Caco-2 (cell line): Measurements from ENCODE around the gene C19orf44. TPM values are rescaled to one million over a fixed set of nuclear protein-coding genes. Genes with fewer than 3 reads are reported as not detected.

ENCODE experiments used
- BruUV-seq: library from RNA; stranded (reverse); fragments of 400-500 nt; replicated peaks from 2 replicates; lab custom pipeline; 2021; lab: Mats Ljungman, UMichigan
- CTCF ChIA-PET: fragments of 300-600 bp; sonication (Branson Sonifier 250); formaldehyde crosslinking; loops from one replicate; lab custom pipeline; 2022; ENCODE audit warnings: antibody characterized with exemption; lab: Charles Lee
- POLR2A ChIA-PET: fragments of 300-600 bp; sonication (Branson Sonifier 250); formaldehyde crosslinking; loops from one replicate; lab custom pipeline; 2022; ENCODE audit warnings: antibody characterized with exemption; lab: Charles Lee
- DNase-seq, 2 experiments: peaks; one replicate each; pipeline versions ENCODE4 v3.0.0 to v3.0.0-alpha.2; 2020 to 2022
- H3K27me3 ChIP-seq: replicated peaks from 2 replicates; pipeline ENCODE4 v1.6.0; 2011; ENCODE audit warnings: low read length; ENCODE audit not compliant: control insufficient read depth, insufficient read depth
- H3K36me3 ChIP-seq: 2 replicates; pipeline ENCODE4 v1.5.1; 2011; ENCODE audit warnings: low read length; ENCODE audit not compliant: control insufficient read depth, insufficient read depth
- H3K4me1 ChIP-seq: fragments of 250-450 bp; sonication (Bioruptor Pico); 2 replicates; pipeline ENCODE4 v1.5.1; 2020; ENCODE audit warnings: mild to moderate bottlenecking
- H3K4me3 ChIP-seq: 2 replicates; pipeline ENCODE4 v1.5.1; 2011; ENCODE audit warnings: low read depth, mild to moderate bottlenecking, control low read depth, low read length
- H3K9me3 ChIP-seq: fragments of 250-450 bp; sonication (Bioruptor Pico); 2 replicates; pipeline ENCODE4 v1.5.1; 2020; ENCODE audit warnings: mild to moderate bottlenecking, moderate library complexity
- H3K27ac Mint-ChIP-seq: one replicate; pipeline ENCODE4 v1.8.0; 2022; ENCODE audit warnings: mixed read lengths; ENCODE audit not compliant: unreplicated experiment
- H3K27me3 Mint-ChIP-seq: one replicate; pipeline ENCODE4 v1.8.0; 2022; ENCODE audit warnings: mixed read lengths; ENCODE audit not compliant: insufficient read depth, unreplicated experiment
- H3K36me3 Mint-ChIP-seq: one replicate; pipeline ENCODE4 v1.8.0; 2022; ENCODE audit warnings: mild to moderate bottlenecking, mixed read lengths; ENCODE audit not compliant: insufficient read depth, unreplicated experiment
- H3K4me1 Mint-ChIP-seq: one replicate; pipeline ENCODE4 v1.8.0; 2022; ENCODE audit warnings: low read depth, mixed read lengths; ENCODE audit not compliant: unreplicated experiment
- H3K4me3 Mint-ChIP-seq: one replicate; pipeline ENCODE4 v1.8.0; 2022; ENCODE audit warnings: mild to moderate bottlenecking, moderate library complexity, mixed read lengths; ENCODE audit not compliant: unreplicated experiment
- H3K9me3 Mint-ChIP-seq: one replicate; pipeline ENCODE4 v1.8.0; 2022; ENCODE audit warnings: mixed read lengths; ENCODE audit not compliant: unreplicated experiment
- intact Hi-C: fragments of 100-400 bp; cut with micrococcal nuclease; formaldehyde crosslinking; loops from one replicate; pipeline ENCODE4 v1.10.0; 2022; ENCODE audit not compliant: unreplicated experiment
- total RNA-seq: library from RNA; stranded (reverse); gene quantifications from 2 replicates; pipeline ENCODE4 v1.2.3, GENCODE V29; 2022
- TF ChIP-seq, protein P1 (sequence below), 2 experiments: fragments of 200-600 bp in 1 of 2; IDR thresholded peaks; 1 replicate in 1 of 2; 2 replicates in 1 of 2; pipeline versions ENCODE4 v1.5.1 to v1.8.0; 2011 to 2022; ENCODE audit warnings: antibody characterized with exemption in 1 of 2, control low read depth in 1 of 2, inconsistent platforms in 1 of 2, low read depth in 1 of 2, low read length in 1 of 2, mild to moderate bottlenecking in 1 of 2, moderate library complexity in 1 of 2; ENCODE audit not compliant: insufficient read depth in 1 of 2, severe bottlenecking in 1 of 2, unreplicated experiment in 1 of 2

Gene C19orf44
- total RNA-seq, 1 experiment from 2014 or later: 3.4 TPM

DNA sequence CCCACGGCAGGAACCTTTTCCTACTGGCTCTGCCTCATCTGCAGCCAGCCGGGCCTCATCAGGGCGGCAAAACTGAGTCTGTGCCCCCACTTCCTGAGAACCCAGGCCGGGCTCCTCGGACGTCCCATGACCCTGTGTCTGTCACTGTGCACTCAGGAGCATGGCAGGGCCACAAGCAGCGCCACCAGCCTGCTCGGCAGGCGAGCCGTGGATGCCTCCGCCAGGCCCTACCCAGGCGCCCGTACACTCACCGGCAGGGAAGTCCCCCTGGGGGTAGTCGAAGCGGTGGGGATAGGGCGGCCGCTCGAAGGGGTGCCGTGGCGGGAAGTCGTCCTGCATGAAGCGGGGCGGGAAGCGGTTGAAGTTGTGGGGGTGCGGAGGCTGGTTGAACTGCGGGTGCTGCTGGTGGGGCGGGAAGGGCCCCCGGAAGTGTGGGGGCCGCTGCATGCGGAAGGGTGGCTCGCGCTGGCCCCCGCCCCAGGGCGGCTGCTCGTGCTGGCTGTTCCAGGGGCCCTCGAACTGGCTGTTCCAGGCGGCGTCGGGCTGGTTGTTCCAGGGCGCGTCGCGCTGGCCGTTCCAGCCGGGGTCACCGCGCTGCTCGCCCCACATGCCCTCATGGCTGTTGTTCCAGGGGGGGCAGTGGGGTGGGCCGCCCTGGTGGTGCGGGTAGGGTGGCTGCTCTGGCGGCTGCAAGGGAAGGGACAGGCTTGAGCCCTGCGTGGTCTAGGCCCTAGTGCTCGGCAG is 29.0 kb downstream of the C19orf44 start:
- H3K27me3 ChIP-seq: no peaks in the 10 kb centered on the region
- TF ChIP-seq, protein P1, sequence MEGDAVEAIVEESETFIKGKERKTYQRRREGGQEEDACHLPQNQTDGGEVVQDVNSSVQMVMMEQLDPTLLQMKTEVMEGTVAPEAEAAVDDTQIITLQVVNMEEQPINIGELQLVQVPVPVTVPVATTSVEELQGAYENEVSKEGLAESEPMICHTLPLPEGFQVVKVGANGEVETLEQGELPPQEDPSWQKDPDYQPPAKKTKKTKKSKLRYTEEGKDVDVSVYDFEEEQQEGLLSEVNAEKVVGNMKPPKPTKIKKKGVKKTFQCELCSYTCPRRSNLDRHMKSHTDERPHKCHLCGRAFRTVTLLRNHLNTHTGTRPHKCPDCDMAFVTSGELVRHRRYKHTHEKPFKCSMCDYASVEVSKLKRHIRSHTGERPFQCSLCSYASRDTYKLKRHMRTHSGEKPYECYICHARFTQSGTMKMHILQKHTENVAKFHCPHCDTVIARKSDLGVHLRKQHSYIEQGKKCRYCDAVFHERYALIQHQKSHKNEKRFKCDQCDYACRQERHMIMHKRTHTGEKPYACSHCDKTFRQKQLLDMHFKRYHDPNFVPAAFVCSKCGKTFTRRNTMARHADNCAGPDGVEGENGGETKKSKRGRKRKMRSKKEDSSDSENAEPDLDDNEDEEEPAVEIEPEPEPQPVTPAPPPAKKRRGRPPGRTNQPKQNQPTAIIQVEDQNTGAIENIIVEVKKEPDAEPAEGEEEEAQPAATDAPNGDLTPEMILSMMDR (IDR thresholded peaks at IDR 0.05; ENCODE audit: insufficient read depth in 1 of 2, low read depth in 1 of 2, low read length in 1 of 2, severe bottlenecking in 1 of 2, unreplicated experiment in 1 of 2): no peak
- BruUV-seq: no TSS peak
- Mint-ChIP-seq H3K9me3 (no peaks in the 10 kb centered on the region), H3K4me3 (no peak overlapping the region), H3K27ac (no peak overlapping the region), H3K36me3 (peaks cover 97% of the 10 kb centered on the region), H3K4me1 (no peaks in the 10 kb centered on the region), H3K27me3 (no peaks in the 10 kb centered on the region)
- H3K4me1 ChIP-seq: no peaks in the 10 kb centered on the region
- no peaks in the 10 kb centered on the region for H3K9me3 ChIP-seq
- intact Hi-C loops: no loop called here
- CTCF ChIA-PET: no interaction called here
- H3K4me3 ChIP-seq: no peak overlapping the region
- DNase-seq: no peak
- POLR2A ChIA-PET: interaction anchor here (0.5 kb wide), 1 partner anchor 47 kb away, joined by 3 read pairs; the partner anchor contains the start of gene SLC35E1
- H3K36me3 ChIP-seq: peaks cover 7% of the 10 kb centered on the region; the same call in 1 of the 2 replicates

DNA sequence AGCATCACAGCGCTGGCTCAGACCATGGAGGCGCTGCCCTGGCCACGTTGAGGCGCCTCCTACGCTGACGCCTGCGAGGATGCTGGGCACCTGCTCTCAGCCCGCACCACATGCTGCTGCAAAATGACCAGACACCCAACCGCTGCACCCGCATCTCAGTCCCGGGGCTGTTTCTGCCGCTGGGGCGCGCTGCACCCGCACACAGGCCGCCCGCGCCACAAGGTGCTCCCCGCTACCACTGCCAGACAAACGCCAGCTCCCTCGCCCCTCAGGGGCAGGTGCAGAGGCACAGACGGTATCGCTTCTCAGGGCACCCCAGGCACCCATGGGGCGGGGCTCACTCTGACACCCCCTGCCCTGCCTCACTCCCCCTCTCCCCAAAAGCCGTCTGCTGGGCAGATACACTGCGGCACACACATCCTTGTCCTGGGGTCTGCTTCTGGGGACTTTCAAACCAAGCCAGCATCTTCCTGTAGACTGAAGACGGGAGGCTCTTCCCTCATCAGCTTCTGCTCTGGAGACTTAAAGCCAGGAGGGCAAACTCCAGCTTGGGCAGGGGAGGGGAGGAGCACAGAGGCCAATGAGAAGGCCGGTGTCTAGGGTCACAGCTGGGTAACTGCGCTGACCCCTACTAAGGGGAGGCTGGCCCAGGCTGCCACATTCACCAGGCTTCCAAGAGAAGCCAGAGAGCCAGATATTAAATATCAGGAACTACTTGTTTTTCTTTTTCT is 29.7 kb downstream of the C19orf44 start:
- TF ChIP-seq, protein P1 (IDR thresholded peaks at IDR 0.05; ENCODE audit: insufficient read depth in 1 of 2, low read depth in 1 of 2, low read length in 1 of 2, severe bottlenecking in 1 of 2, unreplicated experiment in 1 of 2): no peak
- DNase-seq: no peak
- Mint-ChIP-seq H3K9me3 (no peaks in the 10 kb centered on the region), H3K36me3 (peaks cover 97% of the 10 kb centered on the region), H3K27ac (no peak overlapping the region), H3K27me3 (no peaks in the 10 kb centered on the region), H3K4me1 (no peaks in the 10 kb centered on the region), H3K4me3 (no peak overlapping the region)
- H3K4me3 ChIP-seq: no peak overlapping the region
- no peaks in the 10 kb centered on the region for H3K9me3 ChIP-seq
- CTCF ChIA-PET: no interaction called here
- intact Hi-C loops: no loop called here
- POLR2A ChIA-PET: no interaction called here
- H3K36me3 ChIP-seq: peaks cover 7% of the 10 kb centered on the region; the same call in 1 of the 2 replicates
- no peaks in the 10 kb centered on the region for H3K27me3 ChIP-seq
- no peaks in the 10 kb centered on the region for H3K4me1 ChIP-seq
- no TSS peak for BruUV-seq

DNA sequence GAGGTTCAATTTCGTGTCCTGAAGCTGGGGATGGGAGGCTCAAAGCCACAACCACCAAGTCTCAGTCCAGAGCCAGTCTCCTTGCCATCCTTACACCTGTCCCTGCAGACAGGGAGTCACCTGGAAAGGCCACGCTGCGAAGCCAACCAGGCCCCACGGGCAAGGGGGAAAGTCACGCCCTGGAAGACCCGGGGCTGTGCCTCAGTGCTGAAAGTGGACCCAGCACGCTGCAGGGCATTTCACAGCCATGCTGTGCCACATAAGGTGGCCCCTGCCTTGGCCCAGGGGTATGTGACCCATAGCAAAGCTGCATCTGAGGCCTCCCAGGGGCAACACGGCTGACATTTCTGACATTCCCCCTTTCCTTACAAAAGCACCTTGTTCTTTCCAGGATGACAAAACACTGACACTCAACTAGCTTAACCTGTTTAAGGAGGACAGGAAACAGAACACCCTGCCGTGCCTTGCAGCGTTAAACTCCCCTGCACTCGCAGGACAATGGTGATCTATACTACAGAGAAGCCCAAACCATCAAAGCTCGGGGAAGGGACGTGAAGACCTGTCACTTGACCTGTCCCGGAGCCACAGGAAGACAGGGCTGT is 31.2 kb downstream of the C19orf44 start:
- no peaks in the 10 kb centered on the region for H3K4me1 ChIP-seq
- ChIA-PET CTCF (no interaction called here), POLR2A (no interaction called here)
- Mint-ChIP-seq H3K9me3 (no peaks in the 10 kb centered on the region), H3K27me3 (no peaks in the 10 kb centered on the region), H3K27ac (no peak overlapping the region), H3K4me3 (no peak overlapping the region), H3K36me3 (peaks cover 97% of the 10 kb centered on the region), H3K4me1 (no peaks in the 10 kb centered on the region)
- no TSS peak for BruUV-seq
- TF ChIP-seq, protein P1 (IDR thresholded peaks at IDR 0.05; ENCODE audit: insufficient read depth in 1 of 2, low read depth in 1 of 2, low read length in 1 of 2, severe bottlenecking in 1 of 2, unreplicated experiment in 1 of 2): no peak
- no peaks in the 10 kb centered on the region for H3K9me3 ChIP-seq
- H3K27me3 ChIP-seq: no peaks in the 10 kb centered on the region
- no peak for DNase-seq
- intact Hi-C loops: no loop called here
- H3K4me3 ChIP-seq: no peak overlapping the region
- H3K36me3 ChIP-seq: peaks cover 9% of the 10 kb centered on the region; the same call in 1 of the 2 replicates
